ENCODE measurements around the gene TSPYL1. TPM values are rescaled to one million over a fixed set of nuclear protein-coding genes. Genes with fewer than 3 reads are reported as not detected.

TSPYL1 gene
- total and polyA plus RNA-seq, 9 of the 15 experiments (the other 6 are each of a cell fraction or from before 2014, with no cell fraction given) = 23.1 to 56.8 (median 37.9) TPM

- intact Hi-C loops (cut with micrococcal nuclease) (no loop called here), in situ Hi-C loops (cut with MboI) (no loop called here)
- WGBS (ENCODE audit: insufficient coverage, low coverage, missing lambda C conversion rate) = 14% methylated on average over 1 of the region's 1 CpG
- Histone ChIP-seq H3K9me1 (ENCODE audit: control insufficient read depth, insufficient read depth, low read length) (no peaks in the 10 kb centered on the region), H3K4me2 (ENCODE audit: insufficient read depth, low read length) (no peak overlapping the region), H3K36me3 (ENCODE audit: control insufficient read depth, insufficient read depth, low read length) (no peaks in the 10 kb centered on the region), H3K9ac (ENCODE audit: insufficient read depth in 1 of 2, low read depth in 2 of 2, low read length in 2 of 2) (no peak overlapping the region), H3K79me2 (ENCODE audit: control insufficient read depth, insufficient read depth, low read length) (no peaks in the 10 kb centered on the region), H2AFZ (ENCODE audit: low read depth, low read length) (no peak overlapping the region), H4K20me1 (replicated peaks; ENCODE audit: control insufficient read depth, insufficient read depth, low read length) (no peaks in the 10 kb centered on the region), H3K9me3 (replicated peaks; ENCODE audit: control insufficient read depth, insufficient read depth, low read depth, low read length) (no peaks in the 10 kb centered on the region), H3K4me1 (replicated peaks in 1 of 2; ENCODE audit: control insufficient read depth in 2 of 2, insufficient read depth in 2 of 2, low read length in 2 of 2) (no peaks in the 10 kb centered on the region), H3K27ac (ENCODE audit: extremely low read depth, low read depth, low read length) (no peak overlapping the region), H3K4me3 (no peak overlapping the region), H3K27me3 (ENCODE audit: control insufficient read depth in 2 of 2, insufficient read depth in 2 of 2, low read length in 2 of 2) (no peaks in the 10 kb centered on the region)
- no peak for TF ChIP-seq NR3C1 (CRISPR knock-in tag; IDR thresholded peaks at IDR 0.05)
- TF ChIP-seq CUX1 (CRISPR knock-in tag; IDR thresholded peaks at IDR 0.05) = no peak
- no peak for TF ChIP-seq ZNF551 (CRISPR knock-in tag; IDR thresholded peaks at IDR 0.05)
- no peak for TF ChIP-seq MYBL2 (IDR thresholded peaks at IDR 0.05; ENCODE audit: low read depth)
- no peak for TF ChIP-seq MYBL2 (CRISPR knock-in tag; IDR thresholded peaks at IDR 0.05; ENCODE audit: borderline replicate concordance)
- no peak for TF ChIP-seq HCFC1 (IDR thresholded peaks at IDR 0.05; ENCODE audit: low read depth, low read length)
- TF ChIP-seq ZNF311 (CRISPR knock-in tag; IDR thresholded peaks at IDR 0.05) = no peak
- TF ChIP-seq CREB3L1 (IDR thresholded peaks at IDR 0.05; ENCODE audit: borderline replicate concordance, low read depth) = no peak
- no peak for TF ChIP-seq DACH1 (IDR thresholded peaks at IDR 0.05; ENCODE audit: partially characterized antibody)
- TF ChIP-seq DDX20 (tag; IDR thresholded peaks at IDR 0.05; ENCODE audit: low read depth) = no peak
- no peak for TF ChIP-seq ZNF398 (CRISPR knock-in tag; IDR thresholded peaks at IDR 0.05)
- ChIA-PET POLR2A (no interaction called here), CTCF (ENCODE audit: low intra/inter-chr PET ratio) (no interaction called here)
- ATAC-seq (no peak), FAIRE-seq (no peak), DNase-seq (ENCODE audit: extremely low read depth in 1 of 4, low spot score in 3 of 4) (no peak)
- BruUV-seq (replicated peaks) = no TSS peak
These were observed 27.3 kb upstream of the TSPYL1 start for GRCh38 chr6:116307001-116307400.

Data from K562 (cell line).